Erythroblast (primary cell): ENCODE data around the gene SLC2A5.

Experiments used
- GATA1 ChIP-seq: IDR thresholded peaks from 2 replicates; pipeline ENCODE4 v1.6.1; 2011; ENCODE audit warnings: low read depth, mild to moderate bottlenecking, control low read depth, low read length, moderate library complexity
- POLR2A ChIP-seq: IDR thresholded peaks from 2 replicates; pipeline ENCODE4 v1.6.1; 2011; ENCODE audit warnings: mild to moderate bottlenecking, low read length

GRCh38 chr1:9018333-9018732 lies 51.1 kb downstream of the SLC2A5 start:
- TF ChIP-seq POLR2A (no peak), GATA1 (no peak)
